HG02973 (cell line): ENCODE measurements around the gene PDLIM7.

ENCODE experiments used
- ATAC-seq: cut with Tn5 transposase; IDR thresholded peaks from one replicate; pipeline ENCODE4 v1.9.1; 2021; ENCODE audit warnings: moderate library complexity; ENCODE audit not compliant: unreplicated experiment

Gene PDLIM7

DNA sequence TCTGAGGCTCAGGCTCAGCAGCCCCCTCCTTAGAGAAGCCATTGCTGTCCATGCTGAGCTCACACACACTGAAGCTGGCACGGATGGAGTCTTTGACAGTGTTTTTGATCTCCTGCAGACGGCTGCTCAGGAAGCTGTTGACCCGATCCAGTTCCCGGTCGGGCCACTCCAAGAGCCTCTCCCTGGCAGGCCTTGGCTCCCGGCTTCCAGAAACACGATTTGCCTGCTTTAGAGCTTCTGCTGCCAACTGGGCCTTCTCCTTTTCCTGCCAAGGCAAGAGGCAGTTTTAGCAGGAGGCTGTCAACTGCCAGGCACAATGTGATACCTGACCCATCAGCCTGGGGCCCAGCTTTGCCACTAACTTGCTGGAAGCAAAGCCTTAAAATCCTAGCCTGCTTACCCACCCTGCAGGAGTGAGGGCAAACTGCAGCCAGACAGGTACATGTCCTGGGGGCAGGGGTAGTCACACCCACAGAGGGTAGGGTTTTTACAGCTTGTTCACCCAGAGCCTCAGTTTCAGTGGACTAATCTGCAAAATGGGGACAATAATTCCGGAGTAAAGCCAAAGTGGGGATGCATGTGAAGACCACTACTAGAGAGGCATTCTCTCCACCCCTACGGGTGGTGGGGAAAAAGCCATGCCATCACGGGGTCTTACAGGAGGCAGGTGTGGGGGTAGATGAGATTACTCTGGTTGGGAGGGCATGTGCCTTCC lies 27.7 kb upstream of the PDLIM7 start:
- ATAC-seq = no peak

DNA sequence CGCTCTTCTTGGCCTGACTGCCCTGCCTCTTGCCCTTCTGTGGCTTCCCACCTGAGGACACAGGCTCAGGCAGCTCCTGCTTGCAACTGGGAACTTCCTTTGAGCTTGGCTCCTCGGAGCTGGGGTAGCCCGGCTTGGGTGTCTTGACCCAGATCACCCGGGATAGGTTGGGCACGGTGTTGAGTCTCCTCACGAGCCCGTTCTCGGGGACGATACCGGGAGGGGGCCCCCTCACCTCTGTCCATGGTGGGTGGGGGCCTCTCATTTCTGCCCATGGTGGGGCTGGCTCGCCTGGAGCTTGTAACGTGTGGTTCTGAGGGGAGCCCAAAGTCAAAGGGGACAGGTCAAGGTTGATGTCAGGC lies 27.1 kb upstream of the PDLIM7 start:
- ATAC-seq = no peak

- no peak for ATAC-seq
Observed at GRCh38 chr5:177523711-177524538, 26.5 kb upstream of the PDLIM7 start.

DNA sequence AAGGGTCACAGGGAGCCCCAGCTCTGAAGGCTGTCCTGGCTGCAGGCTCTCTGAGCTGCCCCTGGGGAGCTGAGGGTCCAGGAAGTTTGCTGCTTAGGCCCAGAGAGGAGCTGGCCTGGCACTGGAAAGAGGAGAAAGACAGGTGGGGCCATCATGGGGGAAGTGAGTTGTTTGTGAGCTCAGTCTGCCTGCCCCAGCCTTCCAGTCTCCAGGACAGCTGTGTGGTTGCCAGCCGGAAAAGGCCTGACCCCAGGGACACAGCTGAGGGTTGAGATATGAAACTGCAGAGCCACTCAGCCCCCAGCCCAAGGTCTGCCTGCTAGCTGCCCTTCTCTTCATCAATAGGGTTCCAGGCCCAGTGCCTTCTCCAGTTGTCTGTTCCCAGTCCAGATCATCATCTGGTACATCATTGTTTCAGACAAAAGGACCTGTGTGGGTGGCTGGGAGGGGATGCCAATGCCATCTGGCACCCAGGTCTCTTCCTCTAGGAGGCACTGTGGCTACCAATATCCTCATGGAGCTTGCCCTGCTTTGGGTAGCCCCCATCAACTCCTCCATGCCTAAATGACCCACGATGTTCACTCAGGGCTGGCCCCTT lies 23.6 kb upstream of the PDLIM7 start:
- no peak for ATAC-seq

- no peak for ATAC-seq
Observed at GRCh38 chr5:177520271-177520670, 22.9 kb upstream of the PDLIM7 start.

DNA sequence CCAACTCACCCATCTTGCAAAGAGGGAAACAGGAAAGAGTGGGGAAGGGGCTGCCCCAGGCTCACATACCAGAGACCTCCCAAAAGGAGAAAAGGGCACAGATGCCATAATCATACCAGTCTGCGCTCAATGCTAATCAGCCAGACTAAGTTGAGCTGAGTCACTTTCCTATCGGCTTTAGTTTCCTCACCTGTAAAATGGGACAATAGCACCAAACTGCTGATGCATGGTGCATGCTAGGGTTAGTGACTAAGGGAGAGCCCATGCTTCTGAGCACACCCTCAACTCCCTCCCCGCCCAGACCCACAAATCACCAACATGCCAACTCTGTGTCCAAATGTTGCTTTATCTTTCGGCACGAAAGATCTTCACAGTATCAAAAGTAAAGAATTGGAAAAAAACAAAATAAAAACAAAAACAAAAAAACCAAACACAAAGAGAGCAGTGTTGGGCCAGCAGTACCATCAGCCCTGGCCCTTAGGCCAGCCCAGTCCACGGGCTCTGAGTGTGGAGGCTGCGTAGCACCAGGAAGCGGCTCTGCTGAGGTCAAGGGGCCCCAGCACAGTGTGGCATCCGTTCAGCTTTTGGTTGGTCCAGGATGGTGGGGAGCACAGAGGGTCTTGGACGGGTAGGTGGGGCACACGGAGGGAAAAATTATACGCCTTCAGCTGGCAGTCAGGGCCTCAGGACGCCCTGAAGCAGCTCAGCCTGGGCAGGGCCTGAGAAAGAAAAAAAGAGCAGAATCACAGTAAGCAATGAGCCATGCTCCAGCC lies 22.2 kb upstream of the PDLIM7 start:
- ATAC-seq = no peak

GRCh38 chr5:177516601-177517568 lies 19.5 kb upstream of the PDLIM7 start, which contains the start of gene DDX41:
DDX41 (minus strand) TSS chr5:177516961; CDS start chr5:177516945, 16 bp downstream.
- ATAC-seq = peak; percentile 57

- ATAC-seq = no peak
Observed at GRCh38 chr5:177515580-177515979, 18.2 kb upstream of the PDLIM7 start.

DNA sequence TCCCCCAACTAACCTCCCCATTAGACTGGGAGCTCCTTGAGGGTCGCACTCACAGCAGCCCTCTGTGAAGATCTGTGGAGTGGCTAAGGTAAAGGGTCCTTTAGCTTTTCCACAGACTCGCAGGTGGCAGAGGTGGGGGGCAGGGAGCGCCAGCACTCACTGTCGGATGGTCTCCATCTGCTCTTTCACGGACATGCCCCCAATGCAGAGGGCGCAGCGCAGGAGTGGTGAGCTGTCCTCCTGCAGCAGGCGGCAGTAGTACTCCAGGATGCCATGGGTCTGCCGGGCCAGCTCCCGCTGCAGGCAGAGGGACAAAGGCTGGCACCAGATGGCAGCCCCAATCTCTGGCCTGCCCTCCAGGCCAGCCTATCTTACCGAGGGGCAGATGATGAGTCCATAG lies 17.1 kb upstream of the PDLIM7 start:
- no peak for ATAC-seq

DNA sequence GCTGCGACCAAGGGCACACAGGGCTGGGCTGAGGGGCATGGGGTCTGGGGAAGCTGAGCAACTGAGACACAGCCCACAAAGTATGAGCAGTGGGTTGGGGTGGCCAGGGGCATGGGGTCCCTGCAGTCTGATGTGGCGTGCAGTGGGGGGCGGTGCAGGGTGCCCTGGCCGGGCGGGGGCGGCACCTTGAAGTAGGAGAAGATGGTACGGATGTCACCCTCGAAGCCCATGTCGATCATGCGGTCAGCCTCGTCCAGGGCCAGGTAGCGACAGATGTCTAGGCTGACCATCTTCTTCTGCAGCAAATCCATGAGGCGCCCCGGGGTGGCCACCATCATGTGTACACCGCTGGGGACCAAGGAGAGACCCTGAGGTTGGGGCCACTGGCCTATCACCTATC lies 16.1 kb upstream of the PDLIM7 start:
- no peak for ATAC-seq

GRCh38 chr5:177512736-177513380 lies 15.5 kb upstream of the PDLIM7 start:
- no peak for ATAC-seq

DNA sequence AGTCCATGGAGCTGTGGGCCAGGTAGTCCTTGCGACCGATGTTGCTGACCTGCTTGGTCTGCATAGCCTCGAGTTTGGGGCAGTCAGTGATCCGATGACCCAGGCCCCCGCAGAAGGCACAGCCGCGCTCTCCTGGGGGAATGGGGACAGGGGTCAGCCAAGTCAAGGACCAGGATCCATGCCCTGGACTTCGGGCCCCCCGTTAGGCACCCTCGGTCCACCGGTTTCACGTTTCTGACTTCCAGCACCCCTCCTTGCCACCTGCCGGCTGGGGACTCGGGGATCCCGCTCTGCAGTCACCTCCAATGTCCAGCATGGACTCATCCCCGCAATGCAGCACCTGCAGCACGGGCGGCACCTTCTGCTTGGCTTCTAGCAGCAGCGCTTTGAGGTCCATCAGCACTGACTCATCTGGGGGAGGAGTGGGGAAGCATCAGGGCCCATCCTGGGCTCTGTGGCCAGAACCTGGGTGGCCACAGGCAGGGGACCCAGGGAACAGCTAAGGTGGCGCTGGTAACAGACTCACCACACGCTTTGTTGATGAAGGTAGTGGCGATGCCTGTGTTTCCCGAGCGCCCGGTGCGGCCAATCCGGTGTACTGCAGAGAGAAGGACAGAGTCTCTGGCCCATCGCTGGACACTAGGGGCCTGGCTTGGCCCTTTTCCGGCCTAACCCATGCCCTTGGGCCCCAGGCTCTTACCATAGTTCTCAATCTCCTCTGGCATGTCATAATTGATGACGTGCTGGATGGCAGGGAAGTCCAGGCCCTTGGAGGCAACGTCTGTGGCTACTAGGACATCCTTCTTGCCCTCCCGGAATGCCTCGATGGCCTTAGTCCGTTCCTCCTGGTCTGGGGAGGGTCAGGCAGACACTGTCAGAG lies 14.6 kb upstream of the PDLIM7 start:
- no peak for ATAC-seq

DNA sequence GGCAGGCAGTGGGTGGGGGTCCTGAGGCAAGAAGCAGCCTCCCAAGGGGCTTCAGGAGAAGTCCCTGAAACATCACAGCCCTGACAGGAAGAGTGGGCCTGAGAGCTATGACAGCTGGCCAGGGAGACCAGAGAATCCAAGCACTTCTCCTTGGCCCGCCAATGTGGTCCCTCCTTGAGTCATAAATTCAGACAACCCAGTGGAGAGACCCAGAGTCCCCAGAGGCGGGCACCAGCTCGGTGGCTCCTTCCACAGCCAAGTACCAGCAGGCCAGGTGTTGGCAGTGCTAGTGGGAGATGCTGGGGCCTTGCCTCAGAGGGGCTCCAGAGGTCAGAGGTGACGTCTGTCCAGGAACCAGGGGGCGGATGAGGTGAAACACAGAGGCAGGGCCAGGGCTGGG lies 13.8 kb upstream of the PDLIM7 start:
- no peak for ATAC-seq

GRCh38 chr5:177510567-177511053 lies 13.2 kb upstream of the PDLIM7 start:
- no peak for ATAC-seq

GRCh38 chr5:177509991-177510566 lies 12.7 kb upstream of the PDLIM7 start:
- ATAC-seq = no peak

GRCh38 chr5:177509381-177509951 lies 12.1 kb upstream of the PDLIM7 start, which contains the start of gene DOK3:
DOK3 (minus strand) TSS chr5:177509826; CDS start chr5:177509540, 286 bp downstream.
- ATAC-seq = no peak

- no peak for ATAC-seq
Observed at GRCh38 chr5:177508837-177509236, 11.4 kb upstream of the PDLIM7 start.

GRCh38 chr5:177508221-177508611 lies 10.8 kb upstream of the PDLIM7 start:
- no peak for ATAC-seq
